HepG2 (cell line): ENCODE measurements around the gene SIRPA. TPM values are rescaled to one million over a fixed set of nuclear protein-coding genes. Genes with fewer than 3 reads are reported as not detected.

Source experiments
- CBX2 ChIP-seq, 2 experiments: fragments of 200-600 bp in 1 of 2; sonication (generic); formaldehyde crosslinking in 1 of 2; IDR thresholded peaks; 2 replicates each; pipeline versions ENCODE4 v1.7.0 to v1.8.1; 2018 to 2022; ENCODE audit warnings: low read depth in 2 of 2, low read length in 1 of 2, mild to moderate bottlenecking in 1 of 2, missing genetic modification reagents in 1 of 2
- CBX5 ChIP-seq: sonication (generic); formaldehyde crosslinking; IDR thresholded peaks from 2 replicates; pipeline ENCODE4 v1.4.0; 2020; ENCODE audit warnings: missing genetic modification reagents, borderline replicate concordance
- FOSL2 ChIP-seq: sonication (generic); formaldehyde crosslinking; IDR thresholded peaks from 2 replicates; pipeline ENCODE4 v1.4.0; 2020; ENCODE audit warnings: missing genetic modification reagents
- KMT2A ChIP-seq: sonication (generic); formaldehyde crosslinking; IDR thresholded peaks from 2 replicates; pipeline ENCODE4 v1.4.0; 2020; ENCODE audit warnings: missing genetic modification reagents
- MAFF ChIP-seq: IDR thresholded peaks from 2 replicates; pipeline ENCODE4 v1.6.1; 2011; ENCODE audit warnings: low read depth, low read length, improper control_type of control experiment
- NFKBIZ ChIP-seq: IDR thresholded peaks from 2 replicates; pipeline ENCODE4 v1.6.1; 2018; ENCODE audit warnings: missing genetic modification reagents, missing compliant biosample characterization
- PAWR ChIP-seq: sonication (generic); formaldehyde crosslinking; IDR thresholded peaks from 2 replicates; pipeline ENCODE4 v1.4.0; 2020; ENCODE audit warnings: missing genetic modification reagents, mild to moderate bottlenecking, borderline replicate concordance
- RCOR2 ChIP-seq: IDR thresholded peaks from 2 replicates; pipeline ENCODE4 v1.6.1; 2016; ENCODE audit warnings: missing biosample characterization, missing genetic modification reagents
- SAFB2 ChIP-seq: sonication (generic); formaldehyde crosslinking; IDR thresholded peaks from 2 replicates; pipeline ENCODE4 v1.5.1; 2020; ENCODE audit warnings: missing genetic modification reagents, low read depth, mild to moderate bottlenecking, borderline replicate concordance
- TOE1 ChIP-seq: sonication (generic); formaldehyde crosslinking; IDR thresholded peaks from 2 replicates; pipeline ENCODE4 v1.4.0; 2020; ENCODE audit warnings: mild to moderate bottlenecking, missing genetic modification reagents
- WIZ ChIP-seq: sonication (generic); formaldehyde crosslinking; IDR thresholded peaks from 2 replicates; pipeline ENCODE4 v1.5.1; 2020; ENCODE audit warnings: mild to moderate bottlenecking, missing genetic modification reagents
- ZFP1 ChIP-seq: IDR thresholded peaks from 2 replicates; pipeline ENCODE4 v1.6.1; 2016
- ZNF772 ChIP-seq: sonication (generic); formaldehyde crosslinking; IDR thresholded peaks from 2 replicates; pipeline ENCODE4 v1.5.0; 2020; ENCODE audit warnings: mild to moderate bottlenecking, missing genetic modification reagents
- ZNF790 ChIP-seq: sonication (generic); formaldehyde crosslinking; IDR thresholded peaks from 2 replicates; pipeline ENCODE4 v1.8.0; 2022; ENCODE audit warnings: missing genetic modification reagents, mild to moderate bottlenecking, borderline replicate concordance
- ZNF879 ChIP-seq: sonication (generic); formaldehyde crosslinking; IDR thresholded peaks from 2 replicates; pipeline ENCODE4 v1.8.1; 2023; ENCODE audit warnings: missing genetic modification reagents
- polyA plus RNA-seq, 8 experiments: library from polyadenylated mRNA; depleted of rRNA in 3 of 8; stranded (reverse) in 7 of 8; unstranded in 1 of 8; fragments of >200 nt; fragmentation: Illumina TruSeq in 4 of 8; extraction: Trizol in 4 of 8; gene quantifications; 2 replicates each; pipeline versions ENCODE4 v1.2.1 to v1.2.3, GENCODE V29; 2011 to 2016; ENCODE audit warnings: low read depth in 4 of 8, missing spikeins in 1 of 8, mixed read lengths in 1 of 8; ENCODE audit not compliant: insufficient read depth in 1 of 8
- total RNA-seq, 5 experiments: library from RNA; depleted of rRNA; stranded (reverse); fragments of >200 nt; fragmentation: Illumina TruSeq; extraction: Trizol; gene quantifications; 2 replicates each; pipeline ENCODE4 v1.2.3, GENCODE V29; 2016; ENCODE audit warnings: low read depth in 1 of 5
- TF ChIP-seq, protein P1 (sequence below): sonication (generic); formaldehyde crosslinking; IDR thresholded peaks from 2 replicates; pipeline ENCODE4 v1.5.0; 2020; ENCODE audit warnings: missing genetic modification reagents, mild to moderate bottlenecking, borderline replicate concordance
- TF ChIP-seq, protein P2 (sequence below): sonication (generic); formaldehyde crosslinking; IDR thresholded peaks from 2 replicates; pipeline ENCODE4 v1.5.1; 2020; ENCODE audit warnings: mild to moderate bottlenecking, moderate library complexity, missing genetic modification reagents
- TF ChIP-seq, protein P3 (sequence below): sonication (generic); formaldehyde crosslinking; IDR thresholded peaks from 2 replicates; pipeline ENCODE4 v1.8.0; 2022; ENCODE audit warnings: mild to moderate bottlenecking, missing genetic modification reagents
- TF ChIP-seq, protein P4 (sequence below): sonication (generic); formaldehyde crosslinking; IDR thresholded peaks from 2 replicates; pipeline ENCODE4 v1.8.0; 2022; ENCODE audit warnings: mild to moderate bottlenecking, missing genetic modification reagents, borderline replicate concordance
- TF ChIP-seq, protein P5 (sequence below): sonication (generic); formaldehyde crosslinking; IDR thresholded peaks from 2 replicates; pipeline ENCODE4 v1.4.0; 2020; ENCODE audit warnings: missing genetic modification reagents

SIRPA gene
- total and polyA plus RNA-seq, 2 of the 13 experiments (the other 11 are each of a cell fraction or from before 2014, with no cell fraction given), result 7.2 to 17.6 TPM

DNA sequence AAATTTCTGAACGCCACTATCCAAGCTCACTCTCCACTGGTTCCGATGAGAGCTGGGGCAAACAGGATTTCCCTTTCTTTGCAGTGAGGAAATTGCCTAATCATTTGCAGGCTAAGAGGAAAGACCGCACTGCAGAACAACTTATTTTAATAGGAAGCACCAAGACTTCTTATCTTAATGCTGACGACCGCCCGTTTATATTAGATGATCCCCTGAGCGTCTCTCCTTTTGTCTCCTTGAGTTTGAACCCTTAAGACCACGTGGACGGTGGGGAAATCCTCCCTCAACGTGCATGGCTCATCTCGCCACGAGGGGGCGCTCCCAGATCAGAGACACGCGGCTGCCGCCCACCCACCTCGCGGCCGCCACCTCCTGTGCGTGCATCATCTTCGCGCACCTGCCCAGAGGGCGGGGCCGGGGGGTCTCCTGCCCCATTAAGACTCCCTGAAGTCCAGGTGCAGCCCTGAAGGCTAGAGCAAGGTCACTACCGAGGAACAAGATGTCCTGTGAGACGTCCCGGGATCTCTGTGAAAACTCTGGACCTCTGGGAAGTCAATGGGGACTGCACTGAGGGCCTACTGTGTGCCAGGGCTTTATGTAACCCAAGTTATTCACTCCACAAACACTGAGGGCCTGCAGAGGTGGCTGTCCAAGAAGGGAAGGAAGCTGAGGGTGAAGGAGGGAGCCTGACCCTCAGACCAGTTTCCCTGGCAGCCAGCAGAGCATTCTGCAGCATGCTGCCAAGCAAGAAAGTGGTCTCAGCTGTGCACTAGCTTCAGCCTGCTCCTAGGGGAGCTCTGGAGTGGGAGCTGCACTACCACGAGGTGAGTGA is 70.5 kb downstream of the SIRPA start (continued):
- peak; percentile 43; the same call in 1 of the 2 replicates for TF ChIP-seq FOSL2 (CRISPR knock-in tag)
- TF ChIP-seq TOE1 (CRISPR knock-in tag), result no peak
- TF ChIP-seq, protein P1, sequence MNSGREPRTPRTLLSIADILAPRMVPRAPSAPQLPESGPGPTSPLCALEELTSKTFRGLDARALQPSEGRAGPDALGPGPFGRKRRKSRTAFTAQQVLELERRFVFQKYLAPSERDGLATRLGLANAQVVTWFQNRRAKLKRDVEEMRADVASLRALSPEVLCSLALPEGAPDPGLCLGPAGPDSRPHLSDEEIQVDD, result no peak
- TF ChIP-seq, protein P2, sequence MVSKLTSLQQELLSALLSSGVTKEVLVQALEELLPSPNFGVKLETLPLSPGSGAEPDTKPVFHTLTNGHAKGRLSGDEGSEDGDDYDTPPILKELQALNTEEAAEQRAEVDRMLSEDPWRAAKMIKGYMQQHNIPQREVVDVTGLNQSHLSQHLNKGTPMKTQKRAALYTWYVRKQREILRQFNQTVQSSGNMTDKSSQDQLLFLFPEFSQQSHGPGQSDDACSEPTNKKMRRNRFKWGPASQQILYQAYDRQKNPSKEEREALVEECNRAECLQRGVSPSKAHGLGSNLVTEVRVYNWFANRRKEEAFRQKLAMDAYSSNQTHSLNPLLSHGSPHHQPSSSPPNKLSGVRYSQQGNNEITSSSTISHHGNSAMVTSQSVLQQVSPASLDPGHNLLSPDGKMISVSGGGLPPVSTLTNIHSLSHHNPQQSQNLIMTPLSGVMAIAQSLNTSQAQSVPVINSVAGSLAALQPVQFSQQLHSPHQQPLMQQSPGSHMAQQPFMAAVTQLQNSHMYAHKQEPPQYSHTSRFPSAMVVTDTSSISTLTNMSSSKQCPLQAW (CRISPR knock-in tag), result peak; percentile 72; the same call in 1 of the 2 replicates
- TF ChIP-seq, protein P3, sequence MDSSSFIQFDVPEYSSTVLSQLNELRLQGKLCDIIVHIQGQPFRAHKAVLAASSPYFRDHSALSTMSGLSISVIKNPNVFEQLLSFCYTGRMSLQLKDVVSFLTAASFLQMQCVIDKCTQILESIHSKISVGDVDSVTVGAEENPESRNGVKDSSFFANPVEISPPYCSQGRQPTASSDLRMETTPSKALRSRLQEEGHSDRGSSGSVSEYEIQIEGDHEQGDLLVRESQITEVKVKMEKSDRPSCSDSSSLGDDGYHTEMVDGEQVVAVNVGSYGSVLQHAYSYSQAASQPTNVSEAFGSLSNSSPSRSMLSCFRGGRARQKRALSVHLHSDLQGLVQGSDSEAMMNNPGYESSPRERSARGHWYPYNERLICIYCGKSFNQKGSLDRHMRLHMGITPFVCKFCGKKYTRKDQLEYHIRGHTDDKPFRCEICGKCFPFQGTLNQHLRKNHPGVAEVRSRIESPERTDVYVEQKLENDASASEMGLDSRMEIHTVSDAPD (CRISPR knock-in tag), result no peak
- peak; percentile 73; the same call in 1 of the 2 replicates for TF ChIP-seq NFKBIZ (CRISPR knock-in tag)
- TF ChIP-seq ZFP1, result no peak
- TF ChIP-seq MAFF, result no peak
- TF ChIP-seq CBX2 (IDR thresholded peaks at IDR 0.05; ENCODE audit: low read depth, low read length), result no peak
- TF ChIP-seq CBX2 (CRISPR knock-in tag; IDR thresholded peaks at IDR 0.05; ENCODE audit: low read depth), result no peak
- TF ChIP-seq KMT2A (CRISPR knock-in tag), result 0 out of 2 replicates have a peak, but pooled peaks have one; percentile 34
- no peak for TF ChIP-seq RCOR2 (CRISPR knock-in tag)
- TF ChIP-seq CBX5 (CRISPR knock-in tag), result 0 out of 2 replicates have a peak, but pooled peaks have one; percentile 23
- TF ChIP-seq ZNF790 (CRISPR knock-in tag), result 0 out of 2 replicates have a peak, but pooled peaks have one; percentile 45
- peak; percentile 79; the same call in 1 of the 2 replicates for TF ChIP-seq ZNF772 (CRISPR knock-in tag)
- TF ChIP-seq SAFB2 (CRISPR knock-in tag), result 0 out of 2 replicates have a peak, but pooled peaks have one; percentile 36
- TF ChIP-seq, protein P4, sequence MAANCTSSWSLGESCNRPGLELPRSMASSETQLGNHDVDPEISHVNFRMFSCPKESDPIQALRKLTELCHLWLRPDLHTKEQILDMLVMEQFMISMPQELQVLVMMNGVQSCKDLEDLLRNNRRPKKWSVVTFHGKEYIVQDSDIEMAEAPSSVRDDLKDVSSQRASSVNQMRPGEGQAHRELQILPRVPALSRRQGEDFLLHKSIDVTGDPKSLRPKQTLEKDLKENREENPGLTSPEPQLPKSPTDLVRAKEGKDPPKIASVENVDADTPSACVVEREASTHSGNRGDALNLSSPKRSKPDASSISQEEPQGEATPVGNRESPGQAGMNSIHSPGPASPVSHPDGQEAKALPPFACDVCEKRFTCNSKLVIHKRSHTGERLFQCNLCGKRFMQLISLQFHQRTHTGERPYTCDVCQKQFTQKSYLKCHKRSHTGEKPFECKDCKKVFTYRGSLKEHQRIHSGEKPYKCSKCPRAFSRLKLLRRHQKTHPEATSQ (CRISPR knock-in tag), result no peak
- no peak for TF ChIP-seq WIZ
- TF ChIP-seq PAWR (CRISPR knock-in tag), result no peak
- TF ChIP-seq, protein P5, sequence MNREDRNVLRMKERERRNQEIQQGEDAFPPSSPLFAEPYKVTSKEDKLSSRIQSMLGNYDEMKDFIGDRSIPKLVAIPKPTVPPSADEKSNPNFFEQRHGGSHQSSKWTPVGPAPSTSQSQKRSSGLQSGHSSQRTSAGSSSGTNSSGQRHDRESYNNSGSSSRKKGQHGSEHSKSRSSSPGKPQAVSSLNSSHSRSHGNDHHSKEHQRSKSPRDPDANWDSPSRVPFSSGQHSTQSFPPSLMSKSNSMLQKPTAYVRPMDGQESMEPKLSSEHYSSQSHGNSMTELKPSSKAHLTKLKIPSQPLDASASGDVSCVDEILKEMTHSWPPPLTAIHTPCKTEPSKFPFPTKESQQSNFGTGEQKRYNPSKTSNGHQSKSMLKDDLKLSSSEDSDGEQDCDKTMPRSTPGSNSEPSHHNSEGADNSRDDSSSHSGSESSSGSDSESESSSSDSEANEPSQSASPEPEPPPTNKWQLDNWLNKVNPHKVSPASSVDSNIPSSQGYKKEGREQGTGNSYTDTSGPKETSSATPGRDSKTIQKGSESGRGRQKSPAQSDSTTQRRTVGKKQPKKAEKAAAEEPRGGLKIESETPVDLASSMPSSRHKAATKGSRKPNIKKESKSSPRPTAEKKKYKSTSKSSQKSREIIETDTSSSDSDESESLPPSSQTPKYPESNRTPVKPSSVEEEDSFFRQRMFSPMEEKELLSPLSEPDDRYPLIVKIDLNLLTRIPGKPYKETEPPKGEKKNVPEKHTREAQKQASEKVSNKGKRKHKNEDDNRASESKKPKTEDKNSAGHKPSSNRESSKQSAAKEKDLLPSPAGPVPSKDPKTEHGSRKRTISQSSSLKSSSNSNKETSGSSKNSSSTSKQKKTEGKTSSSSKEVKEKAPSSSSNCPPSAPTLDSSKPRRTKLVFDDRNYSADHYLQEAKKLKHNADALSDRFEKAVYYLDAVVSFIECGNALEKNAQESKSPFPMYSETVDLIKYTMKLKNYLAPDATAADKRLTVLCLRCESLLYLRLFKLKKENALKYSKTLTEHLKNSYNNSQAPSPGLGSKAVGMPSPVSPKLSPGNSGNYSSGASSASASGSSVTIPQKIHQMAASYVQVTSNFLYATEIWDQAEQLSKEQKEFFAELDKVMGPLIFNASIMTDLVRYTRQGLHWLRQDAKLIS (CRISPR knock-in tag), result no peak
- no peak for TF ChIP-seq ZNF879
